Measurements from ENCODE around the gene GULP1.

Gene GULP1

GRCh38 chr2:188610050-188610444 is 318.4 kb downstream of the GULP1 start (continued):
- TF ChIP-seq BCL11A (tag by site-specific recombination; IDR thresholded peaks at IDR 0.05; ENCODE audit: low read depth), result no peak
- TF ChIP-seq ZNF112 (tag by site-specific recombination; IDR thresholded peaks at IDR 0.05), result no peak
- TF ChIP-seq, protein P1, sequence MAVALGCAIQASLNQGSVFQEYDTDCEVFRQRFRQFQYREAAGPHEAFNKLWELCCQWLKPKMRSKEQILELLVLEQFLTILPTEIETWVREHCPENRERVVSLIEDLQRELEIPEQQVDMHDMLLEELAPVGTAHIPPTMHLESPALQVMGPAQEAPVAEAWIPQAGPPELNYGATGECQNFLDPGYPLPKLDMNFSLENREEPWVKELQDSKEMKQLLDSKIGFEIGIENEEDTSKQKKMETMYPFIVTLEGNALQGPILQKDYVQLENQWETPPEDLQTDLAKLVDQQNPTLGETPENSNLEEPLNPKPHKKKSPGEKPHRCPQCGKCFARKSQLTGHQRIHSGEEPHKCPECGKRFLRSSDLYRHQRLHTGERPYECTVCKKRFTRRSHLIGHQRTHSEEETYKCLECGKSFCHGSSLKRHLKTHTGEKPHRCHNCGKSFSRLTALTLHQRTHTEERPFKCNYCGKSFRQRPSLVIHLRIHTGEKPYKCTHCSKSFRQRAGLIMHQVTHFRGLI (tag by site-specific recombination; IDR thresholded peaks at IDR 0.05), result no peak
- no peak for TF ChIP-seq ZNF624 (tag by site-specific recombination; IDR thresholded peaks at IDR 0.05)
- TF ChIP-seq, protein P2, sequence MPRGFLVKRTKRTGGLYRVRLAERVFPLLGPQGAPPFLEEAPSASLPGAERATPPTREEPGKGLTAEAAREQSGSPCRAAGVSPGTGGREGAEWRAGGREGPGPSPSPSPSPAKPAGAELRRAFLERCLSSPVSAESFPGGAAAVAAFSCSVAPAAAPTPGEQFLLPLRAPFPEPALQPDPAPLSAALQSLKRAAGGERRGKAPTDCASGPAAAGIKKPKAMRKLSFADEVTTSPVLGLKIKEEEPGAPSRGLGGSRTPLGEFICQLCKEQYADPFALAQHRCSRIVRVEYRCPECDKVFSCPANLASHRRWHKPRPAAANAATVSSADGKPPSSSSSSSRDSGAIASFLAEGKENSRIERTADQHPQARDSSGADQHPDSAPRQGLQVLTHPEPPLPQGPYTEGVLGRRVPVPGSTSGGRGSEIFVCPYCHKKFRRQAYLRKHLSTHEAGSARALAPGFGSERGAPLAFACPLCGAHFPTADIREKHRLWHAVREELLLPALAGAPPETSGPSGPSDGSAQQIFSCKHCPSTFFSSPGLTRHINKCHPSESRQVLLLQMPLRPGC (tag by site-specific recombination; IDR thresholded peaks at IDR 0.05), result no peak

DNA sequence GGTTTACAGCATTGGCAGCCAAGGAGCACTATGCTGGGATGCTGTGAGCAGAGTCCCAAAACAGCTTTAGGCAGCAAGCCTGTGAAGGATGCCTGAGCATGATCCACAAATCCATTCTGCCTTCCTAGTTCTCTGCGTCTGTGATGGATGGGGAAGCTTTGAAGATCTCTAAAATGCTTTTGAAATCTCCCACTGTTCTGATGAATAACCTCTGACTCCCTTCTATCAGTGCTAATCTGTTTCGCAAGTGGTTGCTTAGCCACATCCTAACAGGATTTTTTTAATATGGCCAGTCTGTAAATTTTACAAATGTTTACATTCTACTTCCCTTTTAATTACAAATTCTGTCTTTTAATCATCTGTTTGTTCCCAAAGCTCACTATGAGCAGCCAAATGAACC is 319.2 kb downstream of the GULP1 start:
- Histone ChIP-seq H3K4me1 (ENCODE audit: control insufficient read depth, insufficient read depth, low read length) (no peaks in the 10 kb centered on the region), H3K4me3 (ENCODE audit: low read depth, low read length) (no peak overlapping the region), H3K27ac (ENCODE audit: extremely low read depth, low read depth, low read length) (no peak overlapping the region), H3K36me3 (ENCODE audit: control insufficient read depth in 2 of 2, insufficient read depth in 1 of 2, low read length in 2 of 2) (no peaks in the 10 kb centered on the region), H3K9me3 (ENCODE audit: control insufficient read depth, insufficient read depth, low read depth, low read length) (no peaks in the 10 kb centered on the region)
- TF ChIP-seq ZNF530 (tag by site-specific recombination; IDR thresholded peaks at IDR 0.05; ENCODE audit: low read depth) (no peak), ZNF223 (tag by site-specific recombination; IDR thresholded peaks at IDR 0.05) (no peak), ZNF214 (tag by site-specific recombination; IDR thresholded peaks at IDR 0.05; ENCODE audit: borderline replicate concordance) (no peak), KLF8 (tag by site-specific recombination; IDR thresholded peaks at IDR 0.05) (no peak), ZNF626 (tag by site-specific recombination; IDR thresholded peaks at IDR 0.05) (no peak), ZNF155 (tag by site-specific recombination; IDR thresholded peaks at IDR 0.05) (no peak), PRDM4 (tag by site-specific recombination; IDR thresholded peaks at IDR 0.05) (no peak), SP3 (tag by site-specific recombination; IDR thresholded peaks at IDR 0.05) (no peak), ZEB2 (tag by site-specific recombination; IDR thresholded peaks at IDR 0.05) (no peak), ZFP37 (tag by site-specific recombination; IDR thresholded peaks at IDR 0.05) (no peak), ZNF580 (tag by site-specific recombination; IDR thresholded peaks at IDR 0.05) (no peak), GLIS1 (tag by site-specific recombination; IDR thresholded peaks at IDR 0.05) (no peak), ZNF776 (tag by site-specific recombination; IDR thresholded peaks at IDR 0.05; ENCODE audit: borderline replicate concordance) (no peak), ZNF548 (tag by site-specific recombination; IDR thresholded peaks at IDR 0.05) (no peak)
- TF ChIP-seq, protein P3, sequence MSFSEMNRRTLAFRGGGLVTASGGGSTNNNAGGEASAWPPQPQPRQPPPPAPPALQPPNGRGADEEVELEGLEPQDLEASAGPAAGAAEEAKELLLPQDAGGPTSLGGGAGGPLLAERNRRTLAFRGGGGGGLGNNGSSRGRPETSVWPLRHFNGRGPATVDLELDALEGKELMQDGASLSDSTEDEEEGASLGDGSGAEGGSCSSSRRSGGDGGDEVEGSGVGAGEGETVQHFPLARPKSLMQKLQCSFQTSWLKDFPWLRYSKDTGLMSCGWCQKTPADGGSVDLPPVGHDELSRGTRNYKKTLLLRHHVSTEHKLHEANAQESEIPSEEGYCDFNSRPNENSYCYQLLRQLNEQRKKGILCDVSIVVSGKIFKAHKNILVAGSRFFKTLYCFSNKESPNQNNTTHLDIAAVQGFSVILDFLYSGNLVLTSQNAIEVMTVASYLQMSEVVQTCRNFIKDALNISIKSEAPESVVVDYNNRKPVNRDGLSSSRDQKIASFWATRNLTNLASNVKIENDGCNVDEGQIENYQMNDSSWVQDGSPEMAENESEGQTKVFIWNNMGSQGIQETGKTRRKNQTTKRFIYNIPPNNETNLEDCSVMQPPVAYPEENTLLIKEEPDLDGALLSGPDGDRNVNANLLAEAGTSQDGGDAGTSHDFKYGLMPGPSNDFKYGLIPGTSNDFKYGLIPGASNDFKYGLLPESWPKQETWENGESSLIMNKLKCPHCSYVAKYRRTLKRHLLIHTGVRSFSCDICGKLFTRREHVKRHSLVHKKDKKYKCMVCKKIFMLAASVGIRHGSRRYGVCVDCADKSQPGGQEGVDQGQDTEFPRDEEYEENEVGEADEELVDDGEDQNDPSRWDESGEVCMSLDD (tag by site-specific recombination; IDR thresholded peaks at IDR 0.05), result no peak
- TF ChIP-seq, protein P4, sequence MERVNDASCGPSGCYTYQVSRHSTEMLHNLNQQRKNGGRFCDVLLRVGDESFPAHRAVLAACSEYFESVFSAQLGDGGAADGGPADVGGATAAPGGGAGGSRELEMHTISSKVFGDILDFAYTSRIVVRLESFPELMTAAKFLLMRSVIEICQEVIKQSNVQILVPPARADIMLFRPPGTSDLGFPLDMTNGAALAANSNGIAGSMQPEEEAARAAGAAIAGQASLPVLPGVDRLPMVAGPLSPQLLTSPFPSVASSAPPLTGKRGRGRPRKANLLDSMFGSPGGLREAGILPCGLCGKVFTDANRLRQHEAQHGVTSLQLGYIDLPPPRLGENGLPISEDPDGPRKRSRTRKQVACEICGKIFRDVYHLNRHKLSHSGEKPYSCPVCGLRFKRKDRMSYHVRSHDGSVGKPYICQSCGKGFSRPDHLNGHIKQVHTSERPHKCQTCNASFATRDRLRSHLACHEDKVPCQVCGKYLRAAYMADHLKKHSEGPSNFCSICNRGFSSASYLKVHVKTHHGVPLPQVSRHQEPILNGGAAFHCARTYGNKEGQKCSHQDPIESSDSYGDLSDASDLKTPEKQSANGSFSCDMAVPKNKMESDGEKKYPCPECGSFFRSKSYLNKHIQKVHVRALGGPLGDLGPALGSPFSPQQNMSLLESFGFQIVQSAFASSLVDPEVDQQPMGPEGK (tag by site-specific recombination; IDR thresholded peaks at IDR 0.05), result no peak
- ChIA-PET POLR2A (no interaction called here), CTCF (interaction anchor here (0.7 kb wide), 1 partner anchor 12 kb away, joined by 3 read pairs; no protein-coding TSS in a partner anchor)

Data from HEK293 (cell line).